GM12878 (cell line): ENCODE measurements around the gene FXN. TPM values are rescaled to one million over a fixed set of nuclear protein-coding genes. Genes with fewer than 3 reads are reported as not detected.

Source experiments
- ATAC-seq: fragments of 200-7000 bp; cut with Tn5 transposase; 3 replicates; pipeline ENCODE4 v1.9.1; 2020; ENCODE audit warnings: mild to moderate bottlenecking, moderate library complexity
- BruUV-seq: library from RNA; stranded (reverse); fragments of 400-500 nt; replicated peaks from 2 replicates; lab custom pipeline; 2021; lab: Mats Ljungman, UMichigan
- CTCF ChIA-PET: fragments of 300-600 bp; sonication (Branson Sonifier 250); formaldehyde crosslinking; extraction: SDS; loops from one replicate; lab custom pipeline; 2021; ENCODE audit warnings: inconsistent platforms; lab: Yijun Ruan, JAX
- POLR2A ChIA-PET: fragments of 350-600 bp; formaldehyde crosslinking; extraction: SDS; loops from one replicate; lab custom pipeline; 2021; ENCODE audit warnings: inconsistent platforms; lab: Charles Lee
- RAD21 ChIA-PET: fragments of 300-600 bp; sonication (Branson Sonifier 250); formaldehyde crosslinking; loops from one replicate; lab custom pipeline; 2023; ENCODE audit warnings: antibody characterized with exemption; ENCODE audit not compliant: unreplicated experiment; lab: Charles Lee
- SMC1A ChIA-PET: fragments of 300-600 bp; sonication (Branson Sonifier 250); formaldehyde crosslinking; loops from one replicate; lab custom pipeline; 2023; ENCODE audit not compliant: unreplicated experiment, uncharacterized antibody; lab: Charles Lee
- DNase-seq: peaks from one replicate; pipeline ENCODE4 v3.0.0-alpha.2; 2011; ENCODE audit warnings: low read depth, low spot score
- FAIRE-seq: peaks from 3 replicates; lab custom pipeline; 2011; peaks lifted over from hg19 to GRCh38; lab: Jason Lieb, UNC
- H2AFZ ChIP-seq: 2 replicates; pipeline ENCODE4 v1.6.0; 2011; ENCODE audit warnings: low read depth, low read length, control low read depth; ENCODE audit not compliant: control insufficient read depth
- H3K27ac ChIP-seq: 2 replicates; pipeline ENCODE4 v1.5.1; 2011; ENCODE audit warnings: control low read depth; ENCODE audit not compliant: control insufficient read depth, insufficient read depth
- H3K27me3 ChIP-seq, 2 experiments: replicated peaks in 1 of 2; 2 replicates each; pipeline versions ENCODE4 v1.6.0 to v1.6.1; 2011; ENCODE audit warnings: low read length in 1 of 2; ENCODE audit not compliant: control insufficient read depth in 2 of 2, insufficient read depth in 2 of 2
- H3K36me3 ChIP-seq, 2 experiments: 2 replicates each; pipeline ENCODE4 v1.5.1; 2011; ENCODE audit warnings: low read length in 1 of 2; ENCODE audit not compliant: control insufficient read depth in 2 of 2, insufficient read depth in 2 of 2
- H3K4me1 ChIP-seq: 2 replicates; pipeline ENCODE4 v1.6.1; 2011; ENCODE audit warnings: mild to moderate bottlenecking, low read length, moderate library complexity, mixed read lengths; ENCODE audit not compliant: control insufficient read depth, insufficient read depth
- H3K4me2 ChIP-seq: 2 replicates; pipeline ENCODE4 v1.6.0; 2011; ENCODE audit warnings: control low read depth; ENCODE audit not compliant: control insufficient read depth, insufficient read depth
- H3K4me3 ChIP-seq: fragments of 200-600 bp; sonication (generic); 2 replicates; pipeline ENCODE4 v1.5.1; 2016
- H3K79me2 ChIP-seq: 2 replicates; pipeline ENCODE4 v1.6.0; 2011; ENCODE audit warnings: low read length; ENCODE audit not compliant: control insufficient read depth, insufficient read depth
- H3K9ac ChIP-seq: 2 replicates; pipeline ENCODE4 v1.8.0; 2011; ENCODE audit warnings: low read length, control low read depth, mixed read lengths; ENCODE audit not compliant: control insufficient read depth, insufficient read depth
- H3K9me3 ChIP-seq: replicated peaks from 3 replicates; pipeline ENCODE4 v1.5.1; 2011; ENCODE audit warnings: mild to moderate bottlenecking, low read length; ENCODE audit not compliant: control insufficient read depth, insufficient read depth
- H4K20me1 ChIP-seq: 2 replicates; pipeline ENCODE4 v1.6.0; 2011; ENCODE audit not compliant: control insufficient read depth, insufficient read depth
- BCL11A ChIP-seq: IDR thresholded peaks from 2 replicates; pipeline ENCODE4 v1.6.1; 2011; ENCODE audit warnings: low read depth, low read length
- CHD4 ChIP-seq: fragments of 200-600 bp; sonication (generic); IDR thresholded peaks from 2 replicates; pipeline ENCODE4 v1.6.1; 2016; ENCODE audit warnings: mild to moderate bottlenecking
- CREM ChIP-seq: IDR thresholded peaks from 2 replicates; pipeline ENCODE4 v1.6.1; 2014; ENCODE audit warnings: antibody characterized with exemption, low read depth
- CTCF ChIP-seq, 3 experiments: IDR thresholded peaks in 2 of 3; conservative IDR thresholded peaks in 1 of 3; 2 replicates each; pipeline ENCODE4 v1.5.1; 2011; ENCODE audit warnings: low read depth in 3 of 3, low read length in 3 of 3, mild to moderate bottlenecking in 3 of 3, control low read depth in 2 of 3, moderate library complexity in 2 of 3, inconsistent platforms in 1 of 3, mixed read lengths in 1 of 3; ENCODE audit not compliant: control insufficient read depth in 2 of 3, insufficient read depth in 1 of 3; ENCODE audit errors: extremely low read depth in 1 of 3
- E2F8 ChIP-seq: fragments of 450-650 bp; IDR thresholded peaks from 2 replicates; pipeline ENCODE4 v1.6.1; 2018; ENCODE audit warnings: mild to moderate bottlenecking, low read depth, moderate library complexity; ENCODE audit not compliant: partially characterized antibody
- EED ChIP-seq: sonication (generic); IDR thresholded peaks from 2 replicates; pipeline ENCODE4 v1.6.1; 2016; ENCODE audit warnings: antibody characterized with exemption, low read depth
- KAT2A ChIP-seq: conservative IDR thresholded peaks from 2 replicates; pipeline ENCODE4 v1.6.1; 2011; ENCODE audit warnings: low read depth, low read length; ENCODE audit not compliant: control insufficient read depth
- LARP7 ChIP-seq: fragments of 450-650 bp; IDR thresholded peaks from 2 replicates; pipeline ENCODE4 v1.6.1; 2017; ENCODE audit warnings: mild to moderate bottlenecking
- MEF2A ChIP-seq: IDR thresholded peaks from 2 replicates; pipeline ENCODE4 v1.6.1; 2011; ENCODE audit warnings: low read depth, mild to moderate bottlenecking, low read length, moderate library complexity; ENCODE audit not compliant: insufficient read depth
- POLR2AphosphoS5 ChIP-seq: IDR thresholded peaks from 2 replicates; pipeline ENCODE4 v1.6.1; 2011; ENCODE audit warnings: mild to moderate bottlenecking, low read length, inconsistent platforms
- RELB ChIP-seq: fragments of 450-650 bp; IDR thresholded peaks from 2 replicates; pipeline ENCODE4 v1.6.1; 2017; ENCODE audit warnings: low read depth, mild to moderate bottlenecking, moderate library complexity
- SMC3 ChIP-seq: IDR thresholded peaks from 2 replicates; pipeline ENCODE4 v1.6.1; 2011; ENCODE audit warnings: low read length, improper control_type of control experiment, borderline replicate concordance
- STAT3 ChIP-seq: IDR thresholded peaks from 2 replicates; pipeline ENCODE4 v1.6.1; 2011; ENCODE audit warnings: low read depth, low read length, improper control_type of control experiment
- USF1 ChIP-seq: IDR thresholded peaks from 2 replicates; pipeline ENCODE4 v1.6.1; 2011; ENCODE audit warnings: borderline replicate concordance, low read depth, mild to moderate bottlenecking, moderate library complexity, mixed read lengths, low read length; ENCODE audit not compliant: insufficient read depth; ENCODE audit errors: extremely low read length
- ZBTB33 ChIP-seq: fragments of 450-650 bp; IDR thresholded peaks from 2 replicates; pipeline ENCODE4 v1.6.1; 2017; ENCODE audit warnings: mild to moderate bottlenecking
- ZNF24 ChIP-seq: fragments of 450-650 bp; IDR thresholded peaks from 2 replicates; pipeline ENCODE4 v1.6.1; 2017; ENCODE audit warnings: antibody characterized with exemption, mild to moderate bottlenecking
- WGBS: methylation state at CpG from one replicate; pipeline ENCODE4 v1.1.6; 2016; ENCODE audit warnings: low lambda C conversion rate; ENCODE audit not compliant: insufficient replicate concordance, insufficient coverage; ENCODE audit errors: missing lambda C conversion rate; 5-methylcytosine and 5-hydroxymethylcytosine counted together
- in situ Hi-C: fragments of 300-500 bp; cut with MboI; formaldehyde crosslinking; loops from 9 replicates; pipeline ENCODE4 v1.14.3; 2018; ENCODE audit warnings: mixed read lengths
- intact Hi-C: fragments of 100-400 bp; cut with micrococcal nuclease; formaldehyde crosslinking; loops from one replicate; pipeline ENCODE4 v1.14.2; 2022; ENCODE audit not compliant: unreplicated experiment
- polyA plus RNA-seq, 11 experiments: library from polyadenylated mRNA; depleted of rRNA in 4 of 11; unstranded in 6 of 11; stranded (reverse) in 5 of 11; fragments of >200 nt; fragmentation: Nextera tagmentation in 4 of 11; fragmentation: Illumina TruSeq in 1 of 11; extraction: Ambion mirVana in 4 of 11; extraction: Trizol in 1 of 11; gene quantifications; 1 replicate in 1 of 11; 2 replicates in 10 of 11; pipeline versions ENCODE4 v1.2.1 to v1.2.3, GENCODE V29; 2011 to 2016; ENCODE audit warnings: inconsistent platforms in 2 of 11, missing spikeins in 2 of 11, low read depth in 1 of 11
- total RNA-seq, 4 experiments: library from RNA; depleted of rRNA in 3 of 4; stranded (reverse); fragments of >200 nt in 3 of 4; fragmentation: Illumina TruSeq in 1 of 4; extraction: Trizol in 1 of 4; gene quantifications; 2 replicates each; pipeline versions ENCODE4 v1.2.1 to v1.2.3, GENCODE V29; 2013 to 2021

FXN gene
- total and polyA plus RNA-seq, 10 of the 15 experiments (the other 5 are each of a cell fraction or from before 2014, with no cell fraction given) = 7.3 to 78.0 (median 23.2) TPM

- DNase-seq (no peak), FAIRE-seq (no peak), ATAC-seq (no peak)
- Histone ChIP-seq H3K4me2 (no peak overlapping the region), H3K79me2 (no peaks in the 10 kb centered on the region), H2AFZ (no peak overlapping the region), H3K4me3 (no peak overlapping the region), H3K9me3 (no peaks in the 10 kb centered on the region), H4K20me1 (peaks cover 3% of the 10 kb centered on the region; the same call in 1 of the 2 replicates), H3K36me3 (peaks cover 0 to 11% of the 10 kb centered on the region in 2 experiments; a peak in 3 of 4 replicates), H3K27me3 (no peaks in the 10 kb centered on the region), H3K4me1 (peaks cover 3% of the 10 kb centered on the region; the same call in 1 of the 2 replicates), H3K9ac (no peak overlapping the region), H3K27ac (no peak overlapping the region)
- intact Hi-C loops (no loop called here), in situ Hi-C loops (no loop called here)
- ChIA-PET CTCF (interaction anchor here (0.9 to 12.1 kb wide), 2 partner anchors 9 to 146 kb away, joined by 3 to 289 read pairs; no protein-coding TSS in a partner anchor), RAD21 (no interaction called here), POLR2A (no interaction called here), SMC1A (interaction anchor here (1.1 to 1.3 kb wide), 2 partner anchors 146 to 148 kb away, joined by 3 to 4 read pairs; no protein-coding TSS in a partner anchor)
- no TSS peak for BruUV-seq
- WGBS = 77% methylated on average over 4 of the region's 4 CpGs
- TF ChIP-seq RELB (no peak), MEF2A (no peak), STAT3 (no peak), SMC3 (no peak), CHD4 (no peak), ZNF24 (no peak), LARP7 (no peak), KAT2A (no peak), CREM (no peak), USF1 (no peak), POLR2AphosphoS5 (no peak), ZBTB33 (no peak), EED (no peak), CTCF (IDR thresholded peaks at IDR 0.05 in 2 of 3, conservative IDR thresholded peaks at IDR 0.05 in 1 of 3; ENCODE audit: control insufficient read depth in 2 of 3, extremely low read depth in 1 of 3, insufficient read depth in 1 of 3, low read depth in 3 of 3, low read length in 3 of 3) (no peak), E2F8 (no peak), BCL11A (no peak)
These were observed 11.2 kb downstream of the FXN start for GRCh38 chr9:69046723-69047122.
